HG02885 (cell line): ENCODE data around the gene SERINC5.
"Not testable (repeated sequence)": the region's sequence is repeated elsewhere in the genome, so short reads cannot be mapped to it uniquely, and the experiment has no call there.

Source experiments
- ATAC-seq: cut with Tn5 transposase; IDR thresholded peaks from one replicate; pipeline ENCODE4 v1.9.1; 2021; ENCODE audit warnings: mild to moderate bottlenecking; ENCODE audit not compliant: unreplicated experiment, poor library complexity

Gene SERINC5

DNA sequence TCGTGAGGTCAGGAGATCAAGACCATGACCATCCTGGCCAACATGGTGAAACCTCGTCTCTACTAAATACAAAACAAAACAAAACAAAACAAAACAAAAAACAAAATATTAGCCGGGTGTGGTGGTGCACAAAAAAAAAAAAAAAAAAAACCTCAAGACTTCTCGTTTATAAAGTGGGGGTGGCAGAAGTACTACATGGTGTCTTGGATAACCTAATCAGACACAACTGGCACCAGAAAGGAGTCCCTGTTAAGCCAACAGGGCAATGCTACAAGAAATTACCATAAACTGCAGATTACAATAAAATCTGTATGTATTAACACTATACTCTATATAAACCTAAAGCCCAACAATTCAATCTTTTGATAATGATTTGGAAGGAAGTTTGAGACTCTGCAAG is 50.0 kb downstream of the SERINC5 start:
- no peak for ATAC-seq

DNA sequence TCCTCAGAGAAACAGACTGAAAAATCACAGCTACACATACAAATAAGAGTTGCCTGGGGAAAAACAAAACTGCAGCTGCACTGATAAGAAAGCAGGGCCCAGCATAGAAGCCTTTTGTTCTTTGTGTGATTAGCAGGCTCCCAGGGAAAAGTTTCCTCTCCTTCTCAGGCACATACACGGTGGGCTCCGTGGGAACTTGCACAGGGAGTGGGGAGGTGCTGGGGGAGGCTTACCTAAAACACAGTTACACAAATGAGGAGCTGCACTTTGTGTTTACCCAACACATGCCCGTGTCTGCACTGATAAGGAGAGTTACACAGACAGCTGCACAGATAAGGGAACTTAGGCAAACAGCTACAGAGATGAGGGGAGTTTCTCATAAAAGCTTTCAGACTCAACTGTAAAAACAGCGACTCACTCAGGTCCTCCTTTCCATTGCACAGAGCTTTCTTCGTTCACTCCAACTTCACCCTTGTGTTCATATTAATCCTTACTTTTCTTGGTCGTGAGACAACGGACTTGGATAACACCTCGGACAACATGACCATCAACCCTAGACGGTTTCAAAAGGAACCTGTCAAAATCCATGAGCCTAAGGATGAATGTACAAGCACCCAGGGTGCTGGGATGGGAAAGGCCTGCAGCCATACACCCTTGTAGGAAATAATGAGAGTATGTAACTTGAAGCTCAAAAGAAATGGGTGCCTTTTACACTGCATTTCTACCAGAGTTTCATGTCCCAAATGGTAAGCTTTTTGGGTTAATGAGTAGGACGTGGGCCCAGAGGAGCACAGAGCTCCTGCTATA is 50.8 kb downstream of the SERINC5 start:
- ATAC-seq, result no peak

DNA sequence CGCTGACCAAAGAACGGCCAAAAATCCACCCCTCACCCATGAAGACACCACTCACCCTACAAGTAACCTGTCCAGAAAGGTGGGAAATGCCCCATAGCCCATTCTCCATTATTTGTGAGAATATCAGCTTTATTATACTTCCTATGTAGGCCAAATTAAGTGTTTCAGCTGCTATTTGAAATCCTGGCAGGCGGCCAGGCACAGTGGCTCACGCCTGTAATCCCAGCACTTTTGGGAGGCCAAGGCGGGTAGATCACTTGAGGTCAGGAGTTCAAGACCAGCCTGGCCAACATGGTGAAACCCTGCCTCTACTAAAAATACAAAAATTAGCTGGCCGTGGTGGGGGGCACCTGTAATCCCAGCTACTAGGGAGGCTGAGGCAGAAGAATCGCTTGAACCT is 54.1 kb downstream of the SERINC5 start:
- not testable (repeated sequence) for ATAC-seq

DNA sequence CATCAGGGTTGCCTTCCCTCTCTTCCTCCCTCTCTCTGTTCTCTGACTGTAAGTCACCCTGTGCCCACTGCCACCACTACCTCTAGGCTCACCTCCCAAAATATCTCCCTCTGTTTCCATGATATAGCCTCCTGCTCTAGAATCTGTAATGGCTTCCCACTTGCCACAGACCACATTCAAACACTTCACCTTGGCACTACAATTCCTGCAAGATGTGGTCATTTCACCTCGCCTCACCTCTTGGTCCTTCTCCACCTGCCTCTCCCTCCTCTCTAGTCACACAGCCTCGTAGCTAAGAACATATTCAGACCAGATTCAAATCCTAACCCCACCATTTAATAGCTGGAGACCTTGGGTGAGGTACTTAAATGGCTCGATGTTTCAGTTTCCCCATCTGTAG is 56.9 kb downstream of the SERINC5 start:
- no peak for ATAC-seq

DNA sequence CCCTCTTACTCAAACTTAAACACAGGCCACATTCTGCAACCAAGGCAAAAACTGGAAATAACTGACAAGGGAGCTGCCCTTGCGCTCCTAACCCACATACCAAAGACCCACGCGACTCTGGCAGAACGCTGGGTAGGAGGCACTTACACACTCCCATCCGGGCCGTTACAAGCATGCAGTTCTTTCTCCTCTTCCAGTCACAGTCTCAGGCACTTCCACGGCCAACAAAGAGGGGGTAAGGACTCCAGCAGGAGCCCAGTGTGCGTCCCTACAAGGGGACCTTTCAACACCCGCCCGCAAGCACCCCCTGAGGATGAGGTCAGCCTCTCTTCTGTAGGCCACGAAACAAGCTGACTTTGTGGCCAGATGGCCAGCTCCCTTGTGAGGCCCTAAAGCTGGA is 57.4 kb downstream of the SERINC5 start:
- ATAC-seq, result no peak

DNA sequence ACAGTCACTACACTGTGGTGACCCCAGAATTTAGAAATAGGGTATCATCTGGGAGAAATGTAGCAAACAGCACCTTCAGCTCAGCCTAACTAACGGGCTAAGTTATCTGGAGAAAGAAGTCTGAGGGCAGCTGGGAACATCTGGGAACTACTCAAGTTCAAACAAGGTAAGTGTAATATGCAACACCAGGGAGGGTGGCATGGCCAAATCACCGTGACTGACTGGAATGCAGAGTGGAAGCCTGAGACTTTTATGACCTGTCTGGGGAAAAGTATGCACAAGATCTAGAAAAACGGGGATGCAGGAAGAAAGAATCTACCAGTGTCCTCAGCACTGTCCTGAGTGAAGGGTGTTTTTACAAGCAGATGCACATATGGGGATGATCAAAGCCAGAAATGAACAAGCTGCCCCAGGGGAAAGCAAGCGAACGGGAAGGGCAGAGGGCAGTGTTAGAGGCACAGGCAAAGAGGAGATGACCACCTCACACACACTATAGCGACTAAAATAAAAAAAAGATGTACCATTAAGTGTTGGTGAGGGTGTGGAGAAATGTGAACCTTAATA is 59.9 kb downstream of the SERINC5 start:
- no peak for ATAC-seq

DNA sequence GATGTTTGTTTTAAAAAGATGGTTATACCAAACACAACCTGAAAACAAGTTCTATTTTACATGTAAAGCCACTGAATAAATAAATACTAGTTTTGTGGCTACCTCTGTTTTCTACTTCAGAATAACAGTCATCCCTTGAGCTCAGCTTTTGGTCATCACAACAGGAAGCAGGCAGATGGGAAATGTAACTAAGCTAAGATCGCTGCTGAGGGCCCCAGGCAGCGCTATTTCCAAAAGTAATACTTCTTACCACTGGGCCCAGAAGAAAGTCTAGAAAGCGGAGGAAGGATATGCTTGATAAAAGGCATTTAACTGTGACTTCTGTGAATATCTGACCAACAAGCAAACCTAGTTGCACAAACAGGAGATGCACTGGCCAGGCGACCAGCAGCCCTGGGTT is 61.4 kb downstream of the SERINC5 start:
- ATAC-seq, result no peak

DNA sequence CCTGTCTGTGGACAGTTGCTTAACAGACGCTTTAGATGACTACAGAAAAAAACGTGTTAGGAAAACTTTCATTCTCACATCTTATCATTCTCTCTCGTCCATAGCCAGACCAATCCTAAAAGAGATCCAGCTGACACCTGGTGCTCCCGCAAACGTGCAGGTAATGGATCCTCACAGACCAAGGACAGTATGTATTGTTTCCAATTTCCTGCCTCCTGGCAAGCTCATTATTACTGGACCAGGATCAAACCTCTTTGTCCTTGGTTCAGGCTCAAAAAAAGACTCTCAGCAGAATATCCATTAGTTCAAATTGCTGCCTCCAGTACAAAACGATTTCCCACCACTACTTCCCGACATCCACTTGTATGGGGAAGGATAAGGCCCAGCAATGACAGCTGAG is 62.4 kb downstream of the SERINC5 start:
- no peak for ATAC-seq

DNA sequence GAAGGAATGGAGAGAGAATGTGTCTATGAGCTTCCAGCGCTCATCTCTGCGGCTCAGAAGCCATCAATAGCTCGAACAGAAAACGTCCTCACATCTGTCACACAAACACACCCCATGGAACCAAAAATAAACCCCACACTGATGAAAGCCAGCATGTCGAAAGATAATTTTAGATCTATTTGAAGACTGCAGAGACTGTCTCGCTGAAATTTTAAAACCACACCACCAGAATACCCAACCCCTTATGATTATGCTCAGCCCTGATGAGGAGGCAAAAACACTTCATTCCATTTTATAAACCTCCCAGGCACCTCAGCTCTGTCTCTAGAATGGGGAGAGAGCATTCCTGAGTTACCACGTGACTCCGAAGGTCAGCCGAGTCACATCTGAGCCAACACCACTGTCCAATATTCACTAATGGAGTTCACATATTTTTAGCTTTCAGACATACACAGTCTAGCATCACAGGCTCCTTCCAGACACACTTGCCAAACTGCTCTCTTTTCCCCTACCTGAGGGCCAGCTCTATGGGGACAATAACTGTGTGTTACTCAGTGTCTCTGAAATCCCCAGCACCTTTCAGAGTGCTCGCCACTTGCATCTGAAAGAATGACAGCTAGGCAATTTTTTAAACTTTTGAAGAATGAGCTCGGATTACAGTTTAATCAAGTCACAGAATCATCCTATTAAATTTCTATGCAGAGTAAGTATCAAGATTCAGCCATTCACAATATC is 63.2 kb downstream of the SERINC5 start:
- ATAC-seq, result no peak

DNA sequence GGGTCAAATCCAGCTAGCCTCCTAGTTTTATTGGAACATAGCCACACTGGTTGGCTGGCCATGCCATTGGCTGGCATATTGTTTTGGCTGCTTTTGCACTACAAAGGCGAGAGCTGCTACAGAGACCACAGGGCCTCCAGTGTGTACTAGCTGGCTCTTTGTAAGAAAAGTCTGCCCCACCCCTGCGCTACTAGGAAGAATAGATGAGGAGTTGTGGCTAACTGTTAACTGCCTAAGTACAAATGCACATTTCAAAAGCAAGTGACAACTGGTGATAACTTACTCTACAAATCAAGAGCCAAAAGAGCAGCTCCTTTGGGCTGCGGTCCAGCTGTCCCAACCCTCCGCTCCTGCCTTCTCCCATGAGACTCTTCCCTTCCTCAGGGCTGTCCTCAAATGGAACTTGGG is 63.9 kb downstream of the SERINC5 start:
- no peak for ATAC-seq

DNA sequence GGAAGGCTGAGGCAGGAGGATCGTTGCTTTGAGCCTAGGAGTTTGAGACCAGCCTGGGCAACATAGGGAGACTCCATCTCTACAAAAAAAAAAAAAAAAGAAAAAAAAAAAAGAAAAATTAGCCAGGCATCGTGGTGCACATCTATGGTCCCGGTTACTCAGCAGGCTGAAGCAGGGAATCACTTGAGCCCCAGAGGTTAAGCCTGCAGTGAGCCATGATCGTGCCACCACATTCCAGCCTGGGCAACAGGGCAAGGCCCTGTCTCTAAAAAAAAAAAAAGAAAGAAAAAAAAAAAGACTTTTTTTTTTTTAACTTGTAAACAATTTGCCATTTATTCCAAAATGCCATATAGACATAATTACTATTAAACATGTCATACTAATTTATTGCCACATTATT is 64.5 kb downstream of the SERINC5 start:
- peak; percentile 3 for ATAC-seq

DNA sequence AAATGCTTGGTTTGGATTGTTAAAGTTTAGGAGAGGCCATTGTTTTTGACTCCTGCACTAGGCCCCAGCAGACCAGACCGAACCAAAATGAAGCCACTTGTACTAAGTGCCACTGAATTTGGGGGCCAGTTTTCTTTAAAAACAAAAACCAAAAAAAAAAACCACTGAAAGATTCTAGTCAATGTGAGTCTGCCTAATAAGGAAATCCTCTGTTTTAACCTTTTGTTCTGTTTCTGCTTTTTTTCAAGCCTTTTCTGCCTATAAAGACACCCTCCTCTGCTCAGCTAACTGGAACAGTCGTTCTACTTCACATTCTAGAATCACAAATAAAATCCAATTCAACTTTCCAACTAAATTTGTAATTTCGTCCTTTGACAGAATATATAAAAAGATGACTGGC is 64.9 kb downstream of the SERINC5 start:
- ATAC-seq, result peak; percentile 68

DNA sequence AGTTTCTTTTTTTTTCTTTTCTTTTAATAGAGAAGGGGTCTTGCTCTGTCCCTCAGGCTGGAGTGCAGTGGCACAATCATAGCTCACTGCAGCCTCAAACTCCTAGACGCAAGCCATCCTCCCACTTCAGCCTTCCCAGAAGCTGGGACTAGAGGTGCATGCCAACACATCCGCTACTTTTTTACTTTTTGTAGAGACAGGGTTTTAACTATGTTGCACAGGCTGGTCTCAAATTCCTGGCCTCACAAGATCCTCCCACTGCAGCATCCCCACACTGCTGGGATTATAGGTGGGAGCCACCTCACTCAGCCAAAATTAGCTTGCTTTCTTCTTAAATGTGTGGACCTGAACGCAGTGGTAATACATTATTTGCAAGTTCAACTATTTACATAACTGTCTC is 66.1 kb downstream of the SERINC5 start:
- no peak for ATAC-seq

DNA sequence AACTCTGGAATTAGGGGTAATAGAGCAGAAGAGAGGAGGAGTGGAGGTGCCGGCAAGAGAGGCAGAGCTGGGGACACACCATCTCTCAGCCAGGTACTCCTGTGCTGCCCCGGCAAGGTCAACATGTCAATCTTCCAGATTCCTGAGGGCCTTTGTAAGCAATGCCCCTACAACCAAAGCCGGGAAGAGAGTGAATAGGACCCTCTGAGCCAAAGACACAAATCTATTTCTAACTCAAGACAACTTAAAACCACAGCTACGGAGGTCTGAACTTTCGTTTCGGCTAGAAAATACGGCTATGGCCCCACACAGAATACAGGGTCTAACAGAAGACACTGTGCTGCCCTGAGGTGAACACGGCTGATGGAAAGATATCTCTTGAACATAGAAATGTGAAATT is 66.6 kb downstream of the SERINC5 start:
- ATAC-seq, result no peak

DNA sequence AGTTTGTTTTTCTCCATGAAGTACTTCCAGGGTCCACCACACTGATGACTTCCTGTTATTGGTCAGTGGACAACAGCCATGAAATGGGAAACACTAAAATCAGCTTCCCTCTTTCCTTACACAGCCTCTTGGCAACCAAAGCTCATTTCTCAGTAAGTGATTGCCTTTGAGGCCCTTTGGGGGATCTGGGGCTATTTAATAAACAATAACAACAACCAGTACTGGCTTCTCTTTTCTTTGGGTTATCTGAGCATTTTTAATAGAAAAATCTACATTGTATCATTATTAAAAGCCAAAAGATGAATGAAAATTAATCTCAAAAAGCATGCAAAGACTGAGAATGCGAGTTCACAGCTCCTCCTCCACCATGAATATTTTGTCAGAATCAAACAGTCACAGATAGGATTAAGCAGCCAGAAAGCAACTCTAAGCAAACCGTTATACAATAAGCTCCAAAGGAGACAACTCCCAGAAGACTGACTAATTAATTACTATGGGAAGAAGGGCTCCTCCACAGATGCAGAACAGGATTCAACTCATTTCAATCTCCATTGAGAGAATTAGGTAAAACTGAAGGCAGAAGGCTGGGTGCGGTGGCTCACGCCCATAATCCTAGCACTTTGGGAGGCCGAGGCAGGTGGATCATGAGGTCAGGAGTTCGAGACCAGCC is 68.3 kb downstream of the SERINC5 start:
- ATAC-seq, result no peak

DNA sequence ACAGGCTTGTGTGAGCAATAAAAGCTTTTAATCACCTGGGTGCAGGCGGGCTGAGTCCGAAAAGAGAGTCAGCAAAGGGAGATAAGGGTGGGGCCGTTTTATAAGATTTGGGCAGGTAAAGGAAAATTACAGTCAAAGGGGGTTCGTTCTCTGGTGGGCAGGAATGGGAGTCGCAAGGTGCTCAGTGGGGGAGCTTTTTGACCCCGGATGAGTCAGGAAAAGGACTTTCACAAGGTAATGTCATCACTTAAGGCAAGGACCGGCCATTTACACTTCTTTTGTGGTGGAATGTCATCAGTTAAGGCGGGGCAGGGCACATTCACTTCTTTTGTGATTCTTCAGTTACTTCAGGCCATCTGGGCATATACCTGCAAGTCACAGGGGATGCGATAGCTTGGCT is 70.3 kb downstream of the SERINC5 start:
- ATAC-seq, result not testable (repeated sequence)

DNA sequence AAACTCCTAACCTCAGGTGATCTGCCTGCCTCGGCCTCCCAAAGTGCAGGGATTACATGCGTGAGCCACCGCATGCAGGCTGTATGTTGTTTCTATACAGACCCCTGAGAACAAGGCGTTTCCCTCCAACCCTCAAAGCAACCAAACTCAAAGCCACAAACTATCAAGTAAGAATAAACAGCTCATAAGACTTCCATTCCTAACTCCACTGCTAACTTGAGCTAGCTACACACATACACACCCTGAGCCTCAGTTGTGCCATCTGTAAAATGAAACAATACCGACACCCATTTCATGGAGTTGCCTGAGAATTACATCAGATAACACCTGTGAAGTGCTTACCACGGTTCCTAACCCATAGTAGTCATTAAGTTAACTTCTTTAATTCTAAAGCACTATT is 70.8 kb downstream of the SERINC5 start:
- ATAC-seq, result no peak

DNA sequence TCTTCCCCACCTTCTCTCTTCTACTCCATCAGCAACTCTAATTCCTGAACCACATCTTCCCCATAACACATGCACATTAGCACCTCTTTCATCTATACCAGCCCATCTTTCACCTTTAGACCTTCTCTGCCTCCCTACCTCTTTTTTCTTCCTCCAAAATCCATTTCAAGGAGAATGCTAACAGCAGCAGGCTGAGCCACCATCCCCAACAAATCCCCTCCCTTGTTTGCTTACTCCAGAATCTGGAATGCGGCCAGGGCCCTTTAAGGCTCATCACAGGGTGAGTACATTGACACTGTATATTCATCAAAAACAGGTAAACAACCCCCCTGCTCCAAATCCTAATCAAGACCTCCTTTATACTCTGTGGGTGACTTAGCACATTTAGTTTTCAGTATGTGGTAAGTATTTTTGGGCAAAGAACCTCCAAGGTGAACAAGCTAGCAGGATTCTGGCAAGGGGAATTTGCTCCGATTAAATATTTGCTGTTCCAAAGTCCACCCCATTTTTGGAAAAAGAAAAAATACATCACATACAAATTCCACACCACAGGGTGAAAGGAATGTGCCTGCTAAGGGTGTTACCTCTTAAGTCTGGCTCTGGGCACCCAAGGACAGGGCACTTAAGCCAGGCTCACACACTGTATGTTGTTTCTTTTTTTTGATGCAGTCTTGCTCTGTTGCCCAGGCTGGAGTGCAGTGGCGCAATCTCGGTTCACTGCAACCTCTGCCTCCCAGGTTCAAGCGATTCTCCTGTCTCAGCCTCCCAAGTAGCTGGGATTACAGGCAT is 71.4 kb downstream of the SERINC5 start:
- ATAC-seq, result no peak

DNA sequence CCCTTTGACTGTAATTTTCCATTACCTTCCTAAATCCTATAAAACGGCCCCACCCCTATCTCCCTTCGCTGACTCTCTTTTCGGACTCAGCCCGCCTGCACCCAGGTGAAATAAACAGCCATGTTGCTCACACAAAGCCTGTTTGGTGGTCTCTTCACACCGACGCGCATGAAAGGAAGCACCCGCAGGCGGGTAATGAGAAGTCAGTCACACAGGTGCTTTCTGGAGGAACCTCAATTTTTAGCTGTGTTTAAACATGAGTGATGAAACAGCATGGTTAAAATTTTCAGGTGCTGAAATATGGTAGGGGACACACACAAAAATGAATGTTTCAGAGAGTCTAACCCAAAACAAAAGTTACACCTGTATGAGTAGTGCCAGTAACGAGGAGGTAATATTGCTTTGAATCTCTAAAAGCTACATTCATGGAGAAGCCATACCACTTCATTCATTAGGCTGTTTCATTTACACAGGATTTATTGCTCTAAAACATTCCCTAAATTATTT is 72.1 kb downstream of the SERINC5 start:
- not testable (repeated sequence) for ATAC-seq
